Measurements from ENCODE around the gene REG4. TPM values are rescaled to one million over a fixed set of nuclear protein-coding genes. Genes with fewer than 3 reads are reported as not detected.
"Not testable (repeated sequence)": the region's sequence is repeated elsewhere in the genome, so short reads cannot be mapped to it uniquely, and the experiment has no call there.

REG4 gene
- total RNA-seq, 5 donors from 2014 or later (not counting 1 experiment from before 2014, with no cell fraction given), result 1.6 to 7.7 (median 3.0) TPM

DNA sequence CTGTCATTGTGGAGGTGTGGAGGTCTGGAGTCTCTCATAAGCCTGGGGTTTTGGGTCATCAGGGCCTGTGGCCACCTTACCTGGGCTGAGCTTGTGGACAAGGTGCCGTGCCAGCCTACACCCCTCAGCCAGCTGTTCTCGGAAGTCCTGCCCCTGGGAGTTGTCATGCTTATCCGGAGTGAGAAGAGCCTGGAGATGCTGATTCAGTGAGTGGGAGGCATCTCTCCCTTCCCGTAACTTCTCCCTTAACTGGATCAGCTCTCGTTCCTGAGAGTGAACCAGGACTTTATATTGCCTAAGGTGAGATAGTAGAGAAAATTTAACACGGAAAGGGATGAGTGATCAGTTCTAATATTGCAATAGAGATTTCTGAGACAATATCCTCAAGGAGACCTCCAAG, 30.0 kb upstream of the REG4 start:
- H3K9me3 Mint-ChIP-seq, result no peaks in the 10 kb centered on the region
- Histone ChIP-seq H3K36me3 (ENCODE audit: control insufficient read depth in 2 of 2, extremely low read depth in 1 of 2, insufficient read depth in 1 of 2, low read length in 1 of 2) (no peaks in the 10 kb centered on the region), H3K9me3 (no peaks in the 10 kb centered on the region), H3K27ac (ENCODE audit: low read length) (no peak overlapping the region), H3K27me3 (replicated peaks in 1 of 2; ENCODE audit: control insufficient read depth in 2 of 2, extremely low read depth in 1 of 2, insufficient read depth in 2 of 2, low read length in 1 of 2) (peaks cover 0 to 3% of the 10 kb centered on the region in 2 experiments), H3K4me3 (ENCODE audit: control insufficient read depth in 1 of 2, extremely low read depth in 1 of 2, low read length in 1 of 2) (no peak overlapping the region), H3K4me1 (ENCODE audit: control insufficient read depth in 1 of 2, extremely low read depth in 1 of 2, insufficient read depth in 2 of 2, low read length in 2 of 2) (no peaks in the 10 kb centered on the region)
- no peak overlapping the region for H3K4me3 Mint-ChIP-seq
- H3K36me3 Mint-ChIP-seq, result no peaks in the 10 kb centered on the region
- peaks cover 6 to 8% of the 10 kb centered on the region in 2 donors for H3K27me3 Mint-ChIP-seq
- ChIA-PET POLR2A (no interaction called here), CTCF (no interaction called here)
- ATAC-seq (replicated peaks in 1 of 4), result no peak
- no peak overlapping the region for H3K27ac Mint-ChIP-seq
- H3K4me1 Mint-ChIP-seq, result no peaks in the 10 kb centered on the region
- no CpG with 5 or more reads among the region's 6 CpGs for WGBS (ENCODE audit: insufficient coverage)
- no peak for DNase-seq

DNA sequence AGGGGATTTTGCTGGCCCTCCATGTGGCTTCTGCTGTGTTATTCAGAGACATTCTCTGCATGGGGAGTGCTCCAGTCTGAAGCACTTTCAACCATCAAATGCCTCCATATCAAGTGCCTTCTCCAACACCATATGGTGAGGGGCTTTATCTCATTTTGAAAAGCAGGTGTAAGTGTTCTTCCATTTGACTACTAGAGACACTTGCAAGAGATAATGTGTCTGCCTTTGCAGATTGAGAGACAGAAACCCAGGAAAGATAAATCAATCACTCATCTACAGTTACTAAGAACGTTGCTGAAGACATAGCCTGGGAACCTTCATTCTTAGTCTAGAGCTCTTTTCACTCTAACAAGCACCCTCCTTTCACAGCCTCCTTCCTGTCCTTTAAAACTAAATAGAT, 29.5 kb upstream of the REG4 start:
- DNase-seq (no peak), ATAC-seq (replicated peaks in 1 of 4) (no peak)
- H3K36me3 Mint-ChIP-seq, result no peaks in the 10 kb centered on the region
- H3K4me3 Mint-ChIP-seq, result no peak overlapping the region
- 60% methylated on average over 1 of the region's 1 CpG for WGBS (ENCODE audit: insufficient coverage)
- Histone ChIP-seq H3K27me3 (replicated peaks in 1 of 2; ENCODE audit: control insufficient read depth in 2 of 2, extremely low read depth in 1 of 2, insufficient read depth in 2 of 2, low read length in 1 of 2) (peaks cover 0 to 5% of the 10 kb centered on the region in 2 experiments), H3K27ac (ENCODE audit: low read length) (no peak overlapping the region), H3K4me3 (ENCODE audit: control insufficient read depth in 1 of 2, extremely low read depth in 1 of 2, low read length in 1 of 2) (no peak overlapping the region), H3K9me3 (no peaks in the 10 kb centered on the region), H3K4me1 (ENCODE audit: control insufficient read depth in 1 of 2, extremely low read depth in 1 of 2, insufficient read depth in 2 of 2, low read length in 2 of 2) (no peaks in the 10 kb centered on the region), H3K36me3 (ENCODE audit: control insufficient read depth in 2 of 2, extremely low read depth in 1 of 2, insufficient read depth in 1 of 2, low read length in 1 of 2) (no peaks in the 10 kb centered on the region)
- H3K9me3 Mint-ChIP-seq, result no peaks in the 10 kb centered on the region
- peaks cover 6 to 9% of the 10 kb centered on the region in 2 donors for H3K27me3 Mint-ChIP-seq
- H3K27ac Mint-ChIP-seq, result no peak overlapping the region
- no peaks in the 10 kb centered on the region for H3K4me1 Mint-ChIP-seq
- ChIA-PET POLR2A (no interaction called here), CTCF (no interaction called here)

DNA sequence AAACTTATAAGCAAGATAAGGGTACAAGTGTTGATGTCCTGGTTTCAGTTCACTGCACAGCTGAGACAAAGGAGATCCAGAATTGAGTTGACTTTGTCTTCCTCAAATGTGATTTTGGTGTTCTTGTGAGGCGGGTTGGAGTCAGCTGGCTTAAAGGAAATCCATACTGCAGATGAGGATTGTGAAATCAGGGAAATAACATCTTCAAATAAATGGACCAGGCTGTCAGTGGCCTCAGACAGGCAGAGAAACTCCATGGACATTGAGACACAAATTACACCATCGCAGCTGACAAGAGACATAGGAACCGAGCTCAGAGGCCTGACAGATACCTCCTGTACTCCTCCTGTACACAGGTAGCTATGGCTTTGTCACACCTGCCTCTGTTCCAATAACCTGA, 27.0 kb upstream of the REG4 start:
- Histone ChIP-seq H3K36me3 (ENCODE audit: control insufficient read depth in 2 of 2, extremely low read depth in 1 of 2, insufficient read depth in 1 of 2, low read length in 1 of 2) (no peaks in the 10 kb centered on the region), H3K9me3 (no peaks in the 10 kb centered on the region), H3K4me3 (ENCODE audit: control insufficient read depth in 1 of 2, extremely low read depth in 1 of 2, low read length in 1 of 2) (no peak overlapping the region), H3K27me3 (replicated peaks in 1 of 2; ENCODE audit: control insufficient read depth in 2 of 2, extremely low read depth in 1 of 2, insufficient read depth in 2 of 2, low read length in 1 of 2) (peaks cover 0 to 10% of the 10 kb centered on the region in 2 experiments), H3K4me1 (ENCODE audit: control insufficient read depth in 1 of 2, extremely low read depth in 1 of 2, insufficient read depth in 2 of 2, low read length in 2 of 2) (no peaks in the 10 kb centered on the region), H3K27ac (ENCODE audit: low read length) (no peak overlapping the region)
- no peak overlapping the region for H3K27ac Mint-ChIP-seq
- no peak overlapping the region for H3K4me3 Mint-ChIP-seq
- H3K4me1 Mint-ChIP-seq, result no peaks in the 10 kb centered on the region
- H3K27me3 Mint-ChIP-seq, result peaks cover 6 to 16% of the 10 kb centered on the region in 2 donors
- H3K36me3 Mint-ChIP-seq, result no peaks in the 10 kb centered on the region
- ChIA-PET CTCF (no interaction called here), POLR2A (interaction anchor here in 1 of 2 donors (0.6 kb wide), 1 partner anchor 29 kb away, joined by 3 read pairs; no protein-coding TSS in a partner anchor)
- no peak for ATAC-seq (replicated peaks in 1 of 4)
- WGBS (ENCODE audit: insufficient coverage), result 76% methylated on average over 2 of the region's 3 CpGs
- H3K9me3 Mint-ChIP-seq, result no peaks in the 10 kb centered on the region
- DNase-seq, result no peak

DNA sequence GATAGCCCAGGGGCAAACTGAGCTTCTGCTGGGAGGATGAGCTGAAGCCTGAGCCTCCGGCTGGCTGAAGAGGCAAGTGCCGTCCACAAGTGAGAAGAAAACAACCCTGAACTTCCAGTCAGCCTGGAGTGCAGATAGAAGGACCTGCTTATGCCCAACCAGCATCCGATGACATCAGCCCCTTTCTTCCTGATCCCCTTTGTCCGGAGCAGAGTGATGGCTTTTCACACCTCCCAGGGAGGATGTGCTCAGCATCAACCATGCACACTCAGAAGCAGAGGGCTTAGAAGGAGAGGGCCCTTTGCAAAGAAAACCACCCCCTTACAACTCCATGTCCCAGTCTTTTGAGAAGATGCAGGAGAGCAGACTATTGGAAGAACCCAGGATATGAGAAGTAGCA, 23.7 kb upstream of the REG4 start:
- WGBS (ENCODE audit: insufficient coverage), result 89% methylated on average over 3 of the region's 4 CpGs
- ChIA-PET CTCF (no interaction called here), POLR2A (no interaction called here)
- Mint-ChIP-seq H3K9me3 (peaks cover 0 to 5% (median 3%) of the 10 kb centered on the region in 3 donors), H3K36me3 (no peaks in the 10 kb centered on the region), H3K27me3 (peaks cover 13 to 17% of the 10 kb centered on the region in 2 donors), H3K4me1 (no peaks in the 10 kb centered on the region), H3K27ac (no peak overlapping the region), H3K4me3 (no peak overlapping the region)
- no peak overlapping the region for H3K4me3 ChIP-seq (ENCODE audit: control insufficient read depth in 1 of 2, extremely low read depth in 1 of 2, low read length in 1 of 2)
- no peaks in the 10 kb centered on the region for H3K36me3 ChIP-seq (ENCODE audit: control insufficient read depth in 2 of 2, extremely low read depth in 1 of 2, insufficient read depth in 1 of 2, low read length in 1 of 2)
- H3K27me3 ChIP-seq (replicated peaks in 1 of 2; ENCODE audit: control insufficient read depth in 2 of 2, extremely low read depth in 1 of 2, insufficient read depth in 2 of 2, low read length in 1 of 2), result peaks cover 0 to 7% of the 10 kb centered on the region in 2 experiments
- no peak for ATAC-seq (replicated peaks in 1 of 4)
- no peaks in the 10 kb centered on the region for H3K4me1 ChIP-seq (ENCODE audit: control insufficient read depth in 1 of 2, extremely low read depth in 1 of 2, insufficient read depth in 2 of 2, low read length in 2 of 2)
- no peak for DNase-seq
- H3K27ac ChIP-seq (ENCODE audit: low read length), result no peak overlapping the region
- no peaks in the 10 kb centered on the region for H3K9me3 ChIP-seq

DNA sequence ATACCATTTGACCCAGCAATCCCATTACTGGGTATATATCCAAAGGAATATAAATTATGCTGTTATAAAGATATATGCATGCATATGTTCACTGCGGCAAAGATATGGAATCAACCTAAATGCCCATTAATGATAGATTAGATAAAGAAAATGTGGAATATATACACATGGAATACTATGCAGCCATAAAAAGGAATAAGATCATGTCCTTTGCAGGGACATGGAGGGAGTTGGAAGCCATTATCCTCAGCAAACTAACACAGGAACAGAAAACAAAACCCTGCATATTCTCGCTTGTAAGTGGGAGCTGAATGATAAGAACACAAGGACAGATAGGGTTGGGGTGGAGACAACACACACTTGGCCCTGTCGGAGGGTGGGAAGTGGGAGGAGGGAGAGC, 19.8 kb upstream of the REG4 start:
- Histone ChIP-seq H3K9me3 (no peaks in the 10 kb centered on the region), H3K27ac (ENCODE audit: low read length) (no peak overlapping the region), H3K4me3 (ENCODE audit: control insufficient read depth in 1 of 2, extremely low read depth in 1 of 2, low read length in 1 of 2) (no peak overlapping the region), H3K36me3 (ENCODE audit: control insufficient read depth in 2 of 2, extremely low read depth in 1 of 2, insufficient read depth in 1 of 2, low read length in 1 of 2) (no peaks in the 10 kb centered on the region), H3K27me3 (replicated peaks in 1 of 2; ENCODE audit: control insufficient read depth in 2 of 2, extremely low read depth in 1 of 2, insufficient read depth in 2 of 2, low read length in 1 of 2) (peaks cover 0 to 4% of the 10 kb centered on the region in 2 experiments), H3K4me1 (ENCODE audit: control insufficient read depth in 1 of 2, extremely low read depth in 1 of 2, insufficient read depth in 2 of 2, low read length in 2 of 2) (no peaks in the 10 kb centered on the region)
- Mint-ChIP-seq H3K4me1 (no peaks in the 10 kb centered on the region), H3K4me3 (no peak overlapping the region), H3K9me3 (peaks cover 0 to 5% (median 3%) of the 10 kb centered on the region in 3 donors), H3K27ac (no peak overlapping the region), H3K27me3 (peaks cover 16 to 18% of the 10 kb centered on the region in 2 donors), H3K36me3 (no peaks in the 10 kb centered on the region)
- WGBS (ENCODE audit: insufficient coverage), result no CpG with 5 or more reads among the region's 3 CpGs
- DNase-seq, result no peak
- POLR2A ChIA-PET, result no interaction called here
- CTCF ChIA-PET, result no interaction called here
- ATAC-seq (replicated peaks in 1 of 4), result no peak

DNA sequence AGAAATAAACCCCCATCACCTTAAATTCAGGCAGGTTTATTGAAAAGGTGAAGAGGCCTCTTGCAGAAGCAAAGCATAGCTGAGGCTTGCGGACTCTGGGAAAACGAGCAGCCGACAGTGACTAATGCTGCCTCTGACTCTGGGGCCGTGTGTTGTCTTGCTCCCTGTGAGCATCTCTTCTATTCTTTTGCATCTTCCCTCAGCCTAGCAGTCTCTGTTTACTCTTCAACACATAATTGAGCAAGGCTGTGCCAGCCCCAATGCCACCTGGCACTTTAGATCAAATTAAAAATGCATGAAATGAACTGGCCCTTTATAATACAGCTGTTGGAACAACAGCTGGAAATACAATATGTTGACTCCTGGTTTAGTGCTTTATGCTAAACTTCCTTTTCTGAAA, 18.4 kb upstream of the REG4 start:
- no peak for ATAC-seq (replicated peaks in 1 of 4)

DNA sequence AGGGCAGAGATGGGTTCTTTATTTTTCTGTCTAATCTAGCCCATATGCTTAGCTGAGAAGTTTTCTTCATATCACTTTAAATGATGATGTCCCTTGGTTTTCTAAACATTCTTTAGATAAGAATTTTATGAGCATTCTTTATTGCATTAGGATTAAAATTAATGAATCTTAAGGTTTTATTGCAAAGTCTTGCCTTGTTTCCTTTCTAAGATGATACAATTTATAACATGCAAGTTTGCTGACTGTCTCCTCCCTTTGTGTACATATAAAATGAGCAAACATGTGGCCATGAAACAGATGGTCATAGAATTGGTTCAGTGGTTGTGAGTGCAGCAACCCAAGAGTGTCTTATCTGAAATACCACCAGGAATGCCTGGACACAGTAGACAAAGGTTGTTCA, 17.7 kb upstream of the REG4 start:
- H3K4me1 Mint-ChIP-seq; H3K36me3 Mint-ChIP-seq; POLR2A ChIA-PET; CTCF ChIA-PET; ATAC-seq (replicated peaks in 1 of 4); H3K9me3 Mint-ChIP-seq; DNase-seq; H3K27ac ChIP-seq (ENCODE audit: low read length); H3K4me3 Mint-ChIP-seq; H3K27ac Mint-ChIP-seq; H3K4me1 ChIP-seq (ENCODE audit: control insufficient read depth in 1 of 2, extremely low read depth in 1 of 2, insufficient read depth in 2 of 2, low read length in 2 of 2); H3K9me3 ChIP-seq; H3K36me3 ChIP-seq (ENCODE audit: control insufficient read depth in 2 of 2, extremely low read depth in 1 of 2, insufficient read depth in 1 of 2, low read length in 1 of 2); H3K4me3 ChIP-seq (ENCODE audit: control insufficient read depth in 1 of 2, extremely low read depth in 1 of 2, low read length in 1 of 2); H3K27me3 ChIP-seq (replicated peaks in 1 of 2; ENCODE audit: control insufficient read depth in 2 of 2, extremely low read depth in 1 of 2, insufficient read depth in 2 of 2, low read length in 1 of 2): not testable (repeated sequence)
- peaks cover 16 to 21% of the 10 kb centered on the region in 2 donors for H3K27me3 Mint-ChIP-seq

More for the DNA sequence above, 18.4 kb upstream of the REG4 start:
- 91% methylated on average over 4 of the region's 4 CpGs for WGBS (ENCODE audit: insufficient coverage)
- Mint-ChIP-seq H3K27ac (no peak overlapping the region), H3K9me3 (peaks cover 0 to 5% (median 3%) of the 10 kb centered on the region in 3 donors), H3K4me3 (no peak overlapping the region), H3K36me3 (no peaks in the 10 kb centered on the region), H3K4me1 (no peaks in the 10 kb centered on the region), H3K27me3 (peaks cover 16 to 19% of the 10 kb centered on the region in 2 donors)
- no peaks in the 10 kb centered on the region for H3K36me3 ChIP-seq (ENCODE audit: control insufficient read depth in 2 of 2, extremely low read depth in 1 of 2, insufficient read depth in 1 of 2, low read length in 1 of 2)
- H3K27ac ChIP-seq (ENCODE audit: low read length), result no peak overlapping the region
- ChIA-PET POLR2A (no interaction called here), CTCF (interaction anchor here (0.8 to 1.0 kb wide), 2 partner anchors 14 to 20 kb away, joined by 3 read pairs; no protein-coding TSS in a partner anchor)
- H3K4me3 ChIP-seq (ENCODE audit: control insufficient read depth in 1 of 2, extremely low read depth in 1 of 2, low read length in 1 of 2), result no peak overlapping the region
- H3K9me3 ChIP-seq, result no peaks in the 10 kb centered on the region
- DNase-seq, result no peak
- H3K4me1 ChIP-seq (ENCODE audit: control insufficient read depth in 1 of 2, extremely low read depth in 1 of 2, insufficient read depth in 2 of 2, low read length in 2 of 2), result no peaks in the 10 kb centered on the region
- no peaks in the 10 kb centered on the region for H3K27me3 ChIP-seq (replicated peaks in 1 of 2; ENCODE audit: control insufficient read depth in 2 of 2, extremely low read depth in 1 of 2, insufficient read depth in 2 of 2, low read length in 1 of 2)
